ENCODE results near the gene ZNF445. TPM values are rescaled to one million over a fixed set of nuclear protein-coding genes. Genes with fewer than 3 reads are reported as not detected.

Gene ZNF445
- 3.0 and 3.5 TPM in 2 replicates for total RNA-seq

DNA sequence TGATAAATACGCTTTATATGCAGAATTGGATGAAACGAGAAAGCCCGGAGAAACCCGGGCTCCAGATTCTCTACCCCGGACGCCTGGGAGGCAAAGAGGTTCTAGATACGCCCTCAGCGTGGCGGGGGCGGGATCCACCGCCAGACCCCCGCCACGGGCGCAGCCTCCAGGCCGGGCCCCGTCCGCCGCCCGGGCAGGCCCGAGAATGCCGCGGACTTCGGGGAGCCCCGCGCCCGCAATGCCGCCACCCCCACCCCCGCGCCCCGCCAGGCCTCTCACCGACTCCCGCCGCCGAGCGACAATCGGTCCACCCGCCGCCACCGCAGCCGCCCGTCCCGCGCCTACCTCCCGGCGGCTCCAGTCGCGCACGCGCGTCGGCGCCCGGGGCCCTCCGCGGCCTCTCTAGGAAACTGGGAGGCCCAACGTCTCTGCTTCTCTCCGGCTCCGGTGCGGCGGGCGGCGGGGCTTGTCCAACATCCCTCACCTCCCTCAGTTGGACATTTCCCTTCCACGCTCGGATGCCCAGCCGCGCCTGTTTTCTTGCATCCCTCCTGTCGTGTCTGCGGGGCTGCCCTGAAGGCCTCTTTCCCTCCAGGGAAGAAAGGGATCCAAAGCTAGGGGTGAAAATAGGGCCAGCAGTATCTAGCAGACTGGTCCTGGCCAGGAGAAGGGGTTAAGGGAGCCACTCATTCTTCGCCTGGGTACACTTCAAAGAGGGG lies at the start of gene ZNF445:
Gene ZNF445, minus strand, starts transcription at position 359 of the 719 bp plus-strand sequence. CDS start 22,121 bp downstream, outside the sequence.

Other genes starting within 250 kb of the ZNF445 start
- not detected in 2 replicates for gene TOPAZ1, start 235.8 kb downstream of the ZNF445 start, total RNA-seq
- 22.6 and 25.5 TPM in 2 replicates for gene TCAIM, start 138.9 kb downstream of the ZNF445 start, total RNA-seq
- 1.4 and 2.5 TPM in 2 replicates for gene ZKSCAN7, start 77.5 kb upstream of the ZNF445 start, total RNA-seq
- gene ZNF660, start 107.3 kb upstream of the ZNF445 start, total RNA-seq = 0.05 and 0.07 TPM in 2 replicates
- 8.1 and 9.0 TPM in 2 replicates for gene ZNF197, start 147.4 kb upstream of the ZNF445 start, total RNA-seq
- 6.2 and 9.9 TPM in 2 replicates for gene ZNF35, start 171.1 kb upstream of the ZNF445 start, total RNA-seq
- 1.7 and 2.9 TPM in 2 replicates for gene ZNF502, start 235.0 kb upstream of the ZNF445 start, total RNA-seq

Measured in airway epithelial cell (primary cell).